ENCODE measurements around the gene PHACTR3.

GRCh38 chr20:59633656-59634251 is 29.4 kb downstream of the PHACTR3 start:
- TF ChIP-seq CTCF (IDR thresholded peaks at IDR 0.05 in 2 of 3, conservative IDR thresholded peaks at IDR 0.05 in 1 of 3; ENCODE audit: borderline replicate concordance in 1 of 3, insufficient read depth in 1 of 3, low read depth in 2 of 3, low read length in 2 of 3), result no peak
- no peak for TF ChIP-seq POLR2A (IDR thresholded peaks at IDR 0.05; ENCODE audit: borderline replicate concordance, extremely low read depth, insufficient read depth, insufficient read length)
- no peak for TF ChIP-seq EZH2 (IDR thresholded peaks at IDR 0.05)
- TF ChIP-seq POLR2AphosphoS5 (IDR thresholded peaks at IDR 0.05; ENCODE audit: low read depth, low read length), result no peak

Data from HCT116 (cell line).